HepG2 (cell line): ENCODE measurements around the gene UCK2. TPM values are rescaled to one million over a fixed set of nuclear protein-coding genes. Genes with fewer than 3 reads are reported as not detected.

ENCODE experiments used
- BHLHE40 ChIP-seq: IDR thresholded peaks from 2 replicates; pipeline ENCODE4 v1.6.1; 2011; ENCODE audit warnings: low read length, improper control_type of control experiment
- ETV6 ChIP-seq: sonication (generic); formaldehyde crosslinking; conservative IDR thresholded peaks from 2 replicates; pipeline ENCODE4 v1.4.0; 2020; ENCODE audit warnings: missing genetic modification reagents
- FOXK1 ChIP-seq: sonication (generic); formaldehyde crosslinking; IDR thresholded peaks from 2 replicates; pipeline ENCODE4 v1.4.0; 2020; ENCODE audit warnings: low read depth, missing genetic modification reagents, borderline replicate concordance
- MIXL1 ChIP-seq: IDR thresholded peaks from 2 replicates; pipeline ENCODE4 v1.6.1; 2016
- PAXIP1 ChIP-seq: sonication (generic); formaldehyde crosslinking; conservative IDR thresholded peaks from 2 replicates; pipeline ENCODE4 v1.4.0; 2020; ENCODE audit warnings: mild to moderate bottlenecking, missing genetic modification reagents, moderate library complexity
- ZFP90 ChIP-seq: sonication (generic); formaldehyde crosslinking; IDR thresholded peaks from 2 replicates; pipeline ENCODE4 v1.8.0; 2022; ENCODE audit warnings: missing genetic modification reagents, mild to moderate bottlenecking, inconsistent platforms, borderline replicate concordance
- ZMYM3 ChIP-seq: sonication (generic); formaldehyde crosslinking; IDR thresholded peaks from 2 replicates; pipeline ENCODE4 v1.5.1; 2020; ENCODE audit warnings: mild to moderate bottlenecking, missing genetic modification reagents
- ZNF101 ChIP-seq: sonication (generic); formaldehyde crosslinking; IDR thresholded peaks from 2 replicates; pipeline ENCODE4 v1.4.0; 2020; ENCODE audit warnings: mild to moderate bottlenecking, low read depth, missing genetic modification reagents, borderline replicate concordance
- ZNF616 ChIP-seq: sonication (generic); formaldehyde crosslinking; IDR thresholded peaks from 2 replicates; pipeline ENCODE4 v1.5.0; 2020; ENCODE audit warnings: low read depth, mild to moderate bottlenecking, missing genetic modification reagents
- polyA plus RNA-seq, 8 experiments: library from polyadenylated mRNA; depleted of rRNA in 3 of 8; stranded (reverse) in 7 of 8; unstranded in 1 of 8; fragments of >200 nt; fragmentation: Illumina TruSeq in 4 of 8; extraction: Trizol in 4 of 8; gene quantifications; 2 replicates each; pipeline versions ENCODE4 v1.2.1 to v1.2.3, GENCODE V29; 2011 to 2016; ENCODE audit warnings: low read depth in 4 of 8, missing spikeins in 1 of 8, mixed read lengths in 1 of 8; ENCODE audit not compliant: insufficient read depth in 1 of 8
- total RNA-seq, 5 experiments: library from RNA; depleted of rRNA; stranded (reverse); fragments of >200 nt; fragmentation: Illumina TruSeq; extraction: Trizol; gene quantifications; 2 replicates each; pipeline ENCODE4 v1.2.3, GENCODE V29; 2016; ENCODE audit warnings: low read depth in 1 of 5
- TF ChIP-seq, protein P1 (sequence below): sonication (generic); formaldehyde crosslinking; IDR thresholded peaks from 2 replicates; pipeline ENCODE4 v1.8.1; 2023; ENCODE audit warnings: mild to moderate bottlenecking, missing genetic modification reagents

UCK2 gene
- total and polyA plus RNA-seq, 2 of the 13 experiments (the other 11 are each of a cell fraction or from before 2014, with no cell fraction given), result 64.3 to 78.0 TPM

GRCh38 chr1:165886983-165887382 lies 59.6 kb downstream of the UCK2 start (continued):
- TF ChIP-seq ZNF616, result no peak
- peak; percentile 36; the same call in 1 of the 2 replicates for TF ChIP-seq PAXIP1 (CRISPR knock-in tag)
- TF ChIP-seq FOXK1 (CRISPR knock-in tag), result no peak
- TF ChIP-seq MIXL1 (CRISPR knock-in tag), result 0 out of 2 replicates have a peak, but pooled peaks have one; percentile 48
- no peak for TF ChIP-seq ETV6 (CRISPR knock-in tag)
- no peak for TF ChIP-seq ZNF101 (CRISPR knock-in tag)
- TF ChIP-seq, protein P1, sequence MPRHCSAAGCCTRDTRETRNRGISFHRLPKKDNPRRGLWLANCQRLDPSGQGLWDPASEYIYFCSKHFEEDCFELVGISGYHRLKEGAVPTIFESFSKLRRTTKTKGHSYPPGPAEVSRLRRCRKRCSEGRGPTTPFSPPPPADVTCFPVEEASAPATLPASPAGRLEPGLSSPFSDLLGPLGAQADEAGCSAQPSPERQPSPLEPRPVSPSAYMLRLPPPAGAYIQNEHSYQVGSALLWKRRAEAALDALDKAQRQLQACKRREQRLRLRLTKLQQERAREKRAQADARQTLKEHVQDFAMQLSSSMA (CRISPR knock-in tag), result no peak
- TF ChIP-seq BHLHE40, result no peak
- no peak for TF ChIP-seq ZFP90 (CRISPR knock-in tag)
- TF ChIP-seq ZMYM3, result no peak
- TF ChIP-seq, all 625 proteins: peak for 4
